Activated CD8-positive, alpha-beta memory T cell treated with anti-CD3 and anti-CD28 coated beads, Interleukin-2, amount 10 ng/mL, durations not matched to agents 7 days and 5 days (primary cell): ENCODE data around the gene CNOT8. TPM values are rescaled to one million over a fixed set of nuclear protein-coding genes. Genes with fewer than 3 reads are reported as not detected.

Experiments used
- ATAC-seq: fragments of 150-1000 bp; cut with Tn5 transposase; one replicate; pipeline ENCODE4 v1.10.0; 2021; ENCODE audit warnings: moderate library complexity
- CTCF ChIA-PET: fragments of 350-600 bp; sonication (Branson Sonifier 250); formaldehyde crosslinking; loops from one replicate; lab custom pipeline; 2021; ENCODE audit warnings: antibody characterized with exemption; lab: Charles Lee
- DNase-seq: peaks from one replicate; pipeline ENCODE4 v3.0.0-alpha.2; 2020
- H3K27ac Mint-ChIP-seq: one replicate; pipeline ENCODE4 v1.8.0; 2021; ENCODE audit warnings: mild to moderate bottlenecking, mixed read lengths
- H3K27me3 Mint-ChIP-seq: one replicate; pipeline ENCODE4 v1.8.0; 2021; ENCODE audit warnings: mixed read lengths
- H3K36me3 Mint-ChIP-seq: one replicate; pipeline ENCODE4 v1.8.0; 2021; ENCODE audit warnings: mild to moderate bottlenecking, mixed read lengths
- H3K4me1 Mint-ChIP-seq: one replicate; pipeline ENCODE4 v1.8.0; 2021; ENCODE audit warnings: mixed read lengths
- H3K4me3 Mint-ChIP-seq: one replicate; pipeline ENCODE4 v1.8.0; 2021; ENCODE audit warnings: mild to moderate bottlenecking, moderate library complexity, mixed read lengths
- H3K9me3 Mint-ChIP-seq: one replicate; pipeline ENCODE4 v1.8.0; 2022; ENCODE audit warnings: low read depth, mixed read lengths
- microRNA-seq: library from miRNA; unstranded; fragments of <30 nt; microRNA quantifications from one replicate; pipeline ENCODE4 v1.2.0, GENCODE V29; 2022
- total RNA-seq, 2 experiments: library from RNA; stranded (reverse); gene quantifications; one replicate each; pipeline ENCODE4 v1.2.3, GENCODE V29; 2021

Gene CNOT8
- total RNA-seq, 2 experiments from 2014 or later, result 61.6 to 62.4 TPM

DNA sequence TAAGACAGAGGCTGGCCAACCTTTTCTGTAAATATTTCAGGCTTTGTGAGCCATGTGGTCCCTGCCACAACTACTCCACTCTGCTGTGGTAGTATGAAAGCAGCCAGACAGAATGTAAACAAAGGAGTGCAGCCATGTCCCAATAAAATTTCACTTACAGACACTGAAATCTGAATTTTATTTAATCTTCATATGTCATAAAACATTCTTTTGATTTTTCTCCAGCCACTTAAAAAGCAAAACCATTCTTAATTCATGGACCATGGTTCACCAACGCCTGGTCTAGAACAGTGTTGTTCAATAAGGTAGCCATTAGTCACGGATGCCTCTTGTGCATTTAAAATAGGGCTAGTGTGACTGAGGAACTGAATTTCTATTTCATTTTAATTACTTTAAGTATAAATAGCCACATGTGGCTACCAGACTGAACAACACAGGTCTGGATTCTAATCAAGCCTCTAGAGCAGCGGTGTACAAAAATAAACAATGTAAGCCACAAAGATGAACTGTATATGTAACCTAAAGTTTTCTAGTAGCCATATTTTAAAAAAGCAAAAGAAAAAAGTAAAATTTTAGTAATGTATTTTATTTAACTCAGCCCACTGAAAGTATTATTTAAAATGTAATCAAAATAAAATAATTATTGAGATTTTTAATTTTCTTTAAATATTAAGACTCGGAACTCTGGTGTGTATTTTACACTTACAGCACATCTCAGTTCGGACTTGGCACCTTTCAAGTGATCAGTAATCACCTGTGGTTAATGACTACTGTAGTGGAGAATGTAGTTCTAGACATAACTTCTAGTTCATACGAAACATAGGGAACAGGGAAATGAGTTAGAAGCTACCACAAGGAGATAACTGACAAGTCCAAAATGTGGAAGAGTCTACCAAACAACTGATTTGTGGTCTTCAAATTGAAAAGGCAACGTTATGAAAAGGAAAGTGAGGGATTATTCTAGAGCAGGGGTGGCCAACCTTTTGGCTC lies 65.3 kb downstream of the CNOT8 start:
- H3K36me3 Mint-ChIP-seq, result peaks cover 29% of the 10 kb centered on the region
- CTCF ChIA-PET, result interaction anchor here (1.7 kb wide), 1 partner anchor 14 kb away, joined by 3 read pairs; the partner anchor contains the start of gene GEMIN5
- no peak overlapping the region for H3K4me3 Mint-ChIP-seq
- H3K27ac Mint-ChIP-seq, result no peak overlapping the region
- no peak for DNase-seq
- H3K27me3 Mint-ChIP-seq, result no peaks in the 10 kb centered on the region
- H3K4me1 Mint-ChIP-seq, result no peaks in the 10 kb centered on the region
- ATAC-seq, result no peak
- no peaks in the 10 kb centered on the region for H3K9me3 Mint-ChIP-seq

Small RNAs within 50 kb of the gene (microRNA-seq; reads per million reads assigned to microRNA genes)
- gene MIR378H, result not detected

Other genes starting within 250 kb of the CNOT8 start
- gene LARP1, start 103.2 kb upstream of the CNOT8 start, total RNA-seq, result 100 to 1,000 TPM; 212 to 238 TPM
- gene FAXDC2, start 8.0 kb upstream of the CNOT8 start, total RNA-seq, result not detected
- 10 to 100 TPM; 17.4 to 21.0 TPM for gene GEMIN5, start 79.6 kb downstream of the CNOT8 start, total RNA-seq
- 10 to 100 TPM; 59.7 to 70.2 TPM for gene MRPL22, start 82.4 kb downstream of the CNOT8 start, total RNA-seq
- gene KIF4B, start 155.1 kb downstream of the CNOT8 start, total RNA-seq, result under 1 TPM in 1 of 2 experiments, not detected in 1; 0.09 TPM